Uterus (tissue), 4 donors: ENCODE data around the gene TBC1D1. TPM values are rescaled to one million over a fixed set of nuclear protein-coding genes. Genes with fewer than 3 reads are reported as not detected.

Source experiments
- DNase-seq, 2 donors: peaks; one replicate each; pipeline ENCODE4 v3.0.0-alpha.2; 2019 to 2020
- H3K27ac ChIP-seq, 2 donors: fragments of 200-600 bp; sonication (generic); 1 replicate in 1 of 2; 2 replicates in 1 of 2; pipeline ENCODE4 v1.5.1; 2016 to 2018
- H3K27me3 ChIP-seq, 2 donors: fragments of 200-600 bp; sonication (generic); one replicate each; pipeline ENCODE4 v1.5.1; 2018 to 2019; ENCODE audit warnings: control low read depth in 1 of 2
- H3K36me3 ChIP-seq, 2 donors: fragments of 200-600 bp; sonication (generic); one replicate each; pipeline ENCODE4 v1.5.1; 2019; ENCODE audit warnings: control low read depth in 1 of 2
- H3K4me1 ChIP-seq, 2 donors: fragments of 200-600 bp; sonication (generic); one replicate each; pipeline ENCODE4 v1.5.1; 2018 to 2019; ENCODE audit warnings: control low read depth in 1 of 2
- H3K4me3 ChIP-seq, 2 donors: fragments of 200-600 bp; sonication (generic); 1 replicate in 1 of 2; 2 replicates in 1 of 2; pipeline ENCODE4 v1.5.1; 2018 to 2019; ENCODE audit warnings: mild to moderate bottlenecking in 1 of 2
- H3K9me3 ChIP-seq, 2 donors: fragments of 200-600 bp; sonication (generic); one replicate each; pipeline ENCODE4 v1.5.1; 2019; ENCODE audit warnings: control low read depth in 1 of 2
- POLR2A ChIP-seq, 2 donors: fragments of 450-650 bp; IDR thresholded peaks; one replicate each; pipeline ENCODE4 v1.6.1; 2016; ENCODE audit warnings: antibody characterized with exemption in 2 of 2, mild to moderate bottlenecking in 1 of 2, moderate library complexity in 1 of 2
- intact Hi-C: fragments of 100-400 bp; cut with DNase I; formaldehyde crosslinking; loops from one replicate; pipeline ENCODE4 v1.15.1; 2023; ENCODE audit warnings: low total_unique reads
- total RNA-seq, 4 donors: library from RNA; depleted of rRNA in 3 of 4; stranded (reverse); fragments of >200 nt in 3 of 4; gene quantifications; one replicate each; pipeline versions ENCODE4 v1.1.0 to v1.2.4, GENCODE V29; 2014 to 2023
- TF ChIP-seq, protein P1 (sequence below), 4 experiments: fragments of 200-600 bp in 2 of 4; fragments of 450-650 bp in 2 of 4; sonication (generic) in 2 of 4; IDR thresholded peaks; one replicate each; pipeline ENCODE4 v1.5.1; 2016 to 2019; ENCODE audit warnings: antibody characterized with exemption in 4 of 4, mild to moderate bottlenecking in 2 of 4, moderate library complexity in 1 of 4
- donor health status: DM: yes; HTN: yes; CAD: no.

TBC1D1 gene
- total RNA-seq, 4 donors from 2014 or later: 172 to 402 (median 236) TPM

DNA sequence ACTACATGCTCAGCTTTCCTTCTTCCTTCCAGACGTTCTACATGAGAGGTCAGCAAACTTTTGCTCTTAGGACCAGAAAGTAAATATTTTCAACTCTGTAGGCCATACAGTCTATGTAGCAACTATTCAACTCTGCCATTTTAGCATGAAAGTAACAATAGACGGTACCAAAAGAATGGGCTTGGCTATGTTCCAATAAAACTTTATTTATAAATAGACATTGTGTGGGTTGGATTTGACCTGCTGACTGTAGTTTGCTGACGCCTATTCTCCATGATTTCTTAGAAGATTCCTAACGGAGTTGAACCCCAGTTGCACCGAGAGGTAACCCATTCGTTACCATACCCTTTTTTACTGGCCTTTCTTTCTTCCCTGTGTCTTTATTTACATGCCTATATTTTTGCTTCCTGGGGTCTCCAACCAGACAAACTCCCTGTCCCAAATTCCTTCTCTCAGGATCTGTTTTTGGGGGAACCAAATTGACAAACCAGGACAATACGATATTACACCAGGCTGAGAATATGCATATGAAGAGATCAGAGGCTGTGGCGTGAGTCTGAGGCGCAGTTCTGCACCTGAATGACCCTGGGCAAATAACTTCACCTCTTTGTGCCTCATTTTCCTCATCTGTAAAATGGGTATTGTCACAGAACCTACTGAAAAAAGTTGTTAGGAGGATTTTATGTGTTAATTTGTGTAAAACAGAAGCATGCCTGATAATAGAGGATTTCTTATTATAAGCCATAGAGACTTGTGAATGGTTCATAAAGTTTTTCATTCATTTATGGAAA is 58.9 kb downstream of the TBC1D1 start:
- Histone ChIP-seq H3K9me3 (no peaks in the 10 kb centered on the region), H3K36me3 (no peaks in the 10 kb centered on the region), H3K27me3 (no peaks in the 10 kb centered on the region), H3K27ac (no peak overlapping the region), H3K4me3 (no peak overlapping the region), H3K4me1 (peaks cover 4 to 6% of the 10 kb centered on the region in 2 donors)
- intact Hi-C loops: no loop called here
- TF ChIP-seq, protein P1, sequence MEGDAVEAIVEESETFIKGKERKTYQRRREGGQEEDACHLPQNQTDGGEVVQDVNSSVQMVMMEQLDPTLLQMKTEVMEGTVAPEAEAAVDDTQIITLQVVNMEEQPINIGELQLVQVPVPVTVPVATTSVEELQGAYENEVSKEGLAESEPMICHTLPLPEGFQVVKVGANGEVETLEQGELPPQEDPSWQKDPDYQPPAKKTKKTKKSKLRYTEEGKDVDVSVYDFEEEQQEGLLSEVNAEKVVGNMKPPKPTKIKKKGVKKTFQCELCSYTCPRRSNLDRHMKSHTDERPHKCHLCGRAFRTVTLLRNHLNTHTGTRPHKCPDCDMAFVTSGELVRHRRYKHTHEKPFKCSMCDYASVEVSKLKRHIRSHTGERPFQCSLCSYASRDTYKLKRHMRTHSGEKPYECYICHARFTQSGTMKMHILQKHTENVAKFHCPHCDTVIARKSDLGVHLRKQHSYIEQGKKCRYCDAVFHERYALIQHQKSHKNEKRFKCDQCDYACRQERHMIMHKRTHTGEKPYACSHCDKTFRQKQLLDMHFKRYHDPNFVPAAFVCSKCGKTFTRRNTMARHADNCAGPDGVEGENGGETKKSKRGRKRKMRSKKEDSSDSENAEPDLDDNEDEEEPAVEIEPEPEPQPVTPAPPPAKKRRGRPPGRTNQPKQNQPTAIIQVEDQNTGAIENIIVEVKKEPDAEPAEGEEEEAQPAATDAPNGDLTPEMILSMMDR (IDR thresholded peaks at IDR 0.05): no peak
- TF ChIP-seq POLR2A (IDR thresholded peaks at IDR 0.05): no peak
- DNase-seq: no peak

DNA sequence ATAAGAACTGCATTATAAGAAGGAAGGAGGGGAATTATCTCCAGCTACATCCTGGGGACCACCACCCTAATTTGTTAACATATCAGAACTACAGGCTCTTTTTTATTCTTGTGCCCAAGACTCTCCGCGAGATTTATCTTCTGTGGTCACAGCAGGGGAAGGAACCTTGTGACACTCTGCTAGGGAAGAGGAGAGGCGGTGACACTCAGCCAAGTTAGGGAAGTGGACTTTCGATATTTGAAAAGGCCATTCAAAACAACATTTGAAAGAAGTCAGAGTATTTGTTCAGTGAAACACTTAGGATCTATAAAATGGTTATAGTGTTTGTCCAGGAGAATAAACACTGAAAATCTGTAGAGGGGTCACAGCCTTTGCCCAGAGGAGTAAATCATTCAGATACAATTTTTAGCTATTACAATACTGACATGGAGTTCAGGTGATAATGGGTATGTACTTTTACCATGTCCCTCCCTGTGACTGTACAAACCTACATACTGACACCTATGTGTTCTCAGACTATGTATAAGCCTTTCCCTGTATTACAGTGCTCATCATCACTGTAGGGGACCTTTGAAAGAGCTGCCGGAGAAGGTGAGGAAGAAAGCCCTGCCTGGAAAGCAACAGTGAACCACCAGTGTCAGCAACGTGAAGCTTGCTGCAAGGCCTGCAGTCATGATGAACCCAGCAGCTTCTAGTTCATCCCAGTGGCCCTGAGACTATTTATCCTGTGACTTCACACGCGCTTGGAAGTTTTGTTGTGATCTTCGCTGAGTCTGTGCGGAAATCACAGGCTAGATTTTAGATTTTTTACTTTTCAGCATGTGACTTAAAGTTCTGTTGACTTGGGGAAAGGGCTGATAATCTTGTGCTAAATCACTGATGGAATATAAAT is 60.8 kb downstream of the TBC1D1 start:
- peaks cover under 1 to 6% of the 10 kb centered on the region in 2 donors for H3K4me1 ChIP-seq
- no peak overlapping the region for H3K27ac ChIP-seq
- H3K9me3 ChIP-seq: no peaks in the 10 kb centered on the region
- TF ChIP-seq POLR2A (IDR thresholded peaks at IDR 0.05): no peak
- TF ChIP-seq, protein P1 (IDR thresholded peaks at IDR 0.05): no peak
- no peaks in the 10 kb centered on the region for H3K27me3 ChIP-seq
- intact Hi-C loops: no loop called here
- no peak overlapping the region for H3K4me3 ChIP-seq
- H3K36me3 ChIP-seq: no peaks in the 10 kb centered on the region
- DNase-seq: no peak

DNA sequence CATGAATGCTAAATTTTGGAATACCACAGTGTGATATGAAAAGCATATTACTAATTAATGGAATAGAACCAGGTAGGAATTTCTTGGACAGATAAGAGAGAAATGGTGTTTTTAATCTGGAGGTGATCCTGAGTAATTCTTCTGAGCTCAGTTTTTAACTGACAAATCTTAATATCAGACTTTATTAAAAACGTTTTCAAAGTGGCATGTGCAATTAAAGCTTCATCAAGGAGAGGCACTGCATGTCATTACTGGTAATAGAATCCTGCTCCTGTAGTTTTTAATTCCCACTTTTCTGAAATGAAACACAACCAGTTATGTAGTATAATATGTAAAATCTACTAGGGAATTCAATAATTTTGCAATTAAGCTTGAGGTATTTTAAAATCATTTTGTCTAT is 62.3 kb downstream of the TBC1D1 start:
- Histone ChIP-seq H3K4me3 (no peak overlapping the region), H3K36me3 (no peaks in the 10 kb centered on the region), H3K4me1 (peaks cover 0 to 6% of the 10 kb centered on the region in 2 donors), H3K27me3 (no peaks in the 10 kb centered on the region), H3K9me3 (no peaks in the 10 kb centered on the region), H3K27ac (peak overlapping the region in 1 of 2 donors; percentile 61)
- DNase-seq: no peak
- TF ChIP-seq, protein P1 (IDR thresholded peaks at IDR 0.05): no peak
- no peak for TF ChIP-seq POLR2A (IDR thresholded peaks at IDR 0.05)
- intact Hi-C loops: no loop called here

DNA sequence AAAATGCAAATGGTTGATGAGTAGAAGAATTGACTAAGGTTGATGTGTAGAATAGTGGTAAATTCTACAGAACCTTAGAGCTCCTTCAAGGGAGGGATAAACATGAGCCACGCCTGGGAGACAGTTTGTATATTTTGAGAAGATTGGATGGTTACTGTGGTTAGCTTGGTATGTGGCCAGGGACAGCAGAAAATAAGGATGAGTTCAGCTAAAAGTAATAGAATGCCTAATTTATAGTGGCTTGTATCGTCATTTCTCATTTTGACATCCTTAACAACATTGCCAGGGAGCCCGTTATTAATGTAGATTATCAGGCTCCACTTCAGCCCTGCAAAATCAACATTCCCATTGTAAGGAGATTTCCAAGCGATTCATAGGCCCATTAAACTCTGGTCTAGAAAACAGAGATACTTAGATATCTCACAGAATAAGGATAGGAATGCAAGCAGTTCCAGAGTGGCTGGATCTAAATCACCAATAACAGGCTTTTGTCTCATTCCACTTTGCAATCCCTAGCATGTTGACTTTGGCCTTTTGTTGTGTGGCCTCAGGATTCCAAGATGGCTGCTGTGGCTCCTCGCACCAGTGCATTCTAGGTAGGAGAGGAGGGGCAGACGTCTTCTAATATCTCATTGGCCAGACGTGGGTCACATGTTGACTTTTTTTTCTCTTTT is 62.9 kb downstream of the TBC1D1 start:
- intact Hi-C loops: no loop called here
- Histone ChIP-seq H3K9me3 (no peaks in the 10 kb centered on the region), H3K4me3 (no peak overlapping the region), H3K27me3 (no peaks in the 10 kb centered on the region), H3K36me3 (no peaks in the 10 kb centered on the region), H3K27ac (peak overlapping the region in 1 of 2 donors; percentile 61), H3K4me1 (peaks cover 0 to 6% of the 10 kb centered on the region in 2 donors)
- TF ChIP-seq, protein P1 (IDR thresholded peaks at IDR 0.05): no peak
- TF ChIP-seq POLR2A (IDR thresholded peaks at IDR 0.05): no peak
- DNase-seq: no peak
